ENCODE results near the gene CABP7.

The CABP7 gene

GRCh38 chr22:29726106-29726505 is 6.3 kb downstream of the CABP7 start:
- DNase-seq, result no peak

- no peak for DNase-seq
Measured at GRCh38 chr22:29726512-29727130, 6.8 kb downstream of the CABP7 start.

- DNase-seq, result no peak
Measured at GRCh38 chr22:29727131-29727523, 7.3 kb downstream of the CABP7 start.

DNA sequence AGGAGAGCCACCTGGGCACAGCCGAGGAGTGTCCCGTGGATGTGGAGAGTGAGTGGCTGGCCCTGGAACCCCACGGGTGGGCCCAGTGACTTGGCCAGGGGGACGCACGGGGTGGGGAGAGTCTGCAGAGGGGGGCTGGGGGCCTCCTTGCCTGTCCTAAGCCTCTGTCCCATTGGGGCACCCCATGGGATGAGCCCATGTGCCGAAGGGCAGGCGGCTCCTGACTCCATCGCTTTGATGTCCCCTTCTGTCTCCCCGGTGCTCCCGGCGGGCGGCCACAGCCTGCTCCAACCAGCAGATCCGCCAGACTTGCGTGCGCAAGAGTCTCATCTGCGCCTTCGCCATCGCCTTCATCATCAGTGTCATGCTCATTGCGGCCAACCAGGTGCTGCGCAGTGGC is 9.4 kb downstream of the CABP7 start:
- DNase-seq, result no peak

DNA sequence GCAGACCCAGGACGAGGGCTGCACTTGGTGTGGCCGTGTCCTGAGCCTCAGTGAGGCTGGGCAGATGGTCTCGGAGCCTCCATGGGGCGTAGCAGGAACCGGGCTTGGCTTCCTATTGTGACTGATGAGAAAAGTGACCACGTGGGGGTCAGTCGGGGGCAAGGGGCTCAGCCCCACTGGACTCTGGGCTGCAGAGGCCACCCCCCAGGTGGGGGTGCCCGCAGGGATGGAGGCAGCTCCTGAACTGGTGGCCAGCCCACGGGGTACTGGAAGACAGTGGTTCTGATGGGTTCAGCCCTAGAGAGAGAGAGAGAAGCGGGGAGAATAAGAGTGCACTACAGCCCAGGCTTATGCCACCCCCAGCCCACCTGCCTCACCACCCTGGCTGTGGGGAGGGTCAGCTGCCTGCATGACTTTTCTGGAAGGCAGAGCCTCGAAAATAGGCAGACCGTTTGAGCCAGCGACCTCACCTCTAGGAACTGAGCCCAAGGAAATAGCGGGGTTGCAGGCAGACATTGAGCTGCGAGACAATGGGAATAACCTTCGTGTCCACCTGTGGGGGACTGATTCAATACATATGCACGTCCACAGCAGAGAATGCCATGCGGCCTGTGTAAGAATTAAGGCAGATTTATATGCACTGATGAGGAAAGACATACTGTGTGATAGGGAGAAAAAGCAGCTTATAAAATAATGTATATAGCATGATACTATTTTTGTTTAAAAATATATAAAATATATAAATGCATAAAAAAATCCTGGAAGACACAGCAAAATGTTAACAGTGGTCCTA is 11.5 kb downstream of the CABP7 start:
- no peak for DNase-seq

DNA sequence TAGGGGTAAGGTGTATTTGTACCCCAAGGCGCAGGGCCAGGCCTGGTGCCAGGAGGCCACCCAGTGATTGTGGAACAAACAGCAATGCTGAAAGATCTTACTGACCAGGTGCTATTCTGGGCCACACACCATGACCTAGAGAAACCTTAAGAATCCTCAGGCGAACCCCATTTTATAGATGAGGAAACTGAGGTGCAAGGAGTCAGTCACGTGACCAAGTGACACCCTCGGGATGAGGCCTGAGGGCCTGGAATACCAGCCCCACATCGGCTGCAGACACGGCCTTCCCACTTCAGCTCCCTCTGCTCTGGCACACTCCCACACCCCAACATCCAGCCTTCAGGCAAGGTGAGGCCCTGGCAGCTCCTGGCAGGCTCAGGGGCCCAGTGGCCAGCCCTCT is 13.1 kb downstream of the CABP7 start:
- DNase-seq, result no peak

- no peak for DNase-seq
Measured at GRCh38 chr22:29733362-29734201, 13.8 kb downstream of the CABP7 start.

DNA sequence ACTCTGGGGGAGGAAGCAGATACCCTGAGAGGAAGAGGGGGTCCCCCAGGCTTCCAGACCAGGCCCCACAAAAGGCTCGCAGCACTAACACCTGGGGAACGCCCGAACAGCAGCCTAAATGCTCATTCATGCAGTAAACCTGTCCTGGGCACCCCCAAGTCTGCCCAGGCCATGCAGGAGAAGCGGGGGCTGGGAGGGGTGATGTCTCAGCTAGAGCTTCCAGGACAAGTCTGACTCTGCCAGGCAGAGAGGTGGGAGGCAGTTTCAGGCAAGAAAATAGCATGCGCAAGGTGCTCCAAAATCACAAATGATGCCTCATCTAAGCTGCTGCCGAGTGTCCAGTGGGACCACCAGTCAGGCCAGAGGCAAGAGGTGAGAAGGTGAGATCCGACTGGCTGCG is 14.6 kb downstream of the CABP7 start:
- DNase-seq, result no peak

GRCh38 chr22:29734838-29735237 is 15.0 kb downstream of the CABP7 start:
- DNase-seq, result no peak

DNA sequence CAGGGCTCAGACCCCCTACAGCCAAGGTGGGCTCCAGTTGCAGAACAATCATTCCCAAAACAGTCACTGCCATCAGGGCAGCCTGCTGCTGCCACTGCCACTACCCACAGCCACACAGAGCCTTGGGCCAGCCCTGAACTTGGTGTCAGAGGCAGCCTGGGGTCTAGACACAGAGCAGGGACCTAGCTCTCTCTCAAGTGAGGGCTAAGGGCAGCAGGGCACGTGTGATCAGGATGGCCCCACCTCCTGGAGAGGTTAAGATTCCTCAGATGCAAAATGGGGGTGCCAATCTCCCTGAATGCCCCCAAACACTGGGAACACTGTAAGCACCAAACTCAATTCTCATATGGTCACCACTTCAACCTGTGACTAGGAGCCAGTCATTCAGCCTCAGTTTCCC is 15.6 kb downstream of the CABP7 start:
- no peak for DNase-seq

DNA sequence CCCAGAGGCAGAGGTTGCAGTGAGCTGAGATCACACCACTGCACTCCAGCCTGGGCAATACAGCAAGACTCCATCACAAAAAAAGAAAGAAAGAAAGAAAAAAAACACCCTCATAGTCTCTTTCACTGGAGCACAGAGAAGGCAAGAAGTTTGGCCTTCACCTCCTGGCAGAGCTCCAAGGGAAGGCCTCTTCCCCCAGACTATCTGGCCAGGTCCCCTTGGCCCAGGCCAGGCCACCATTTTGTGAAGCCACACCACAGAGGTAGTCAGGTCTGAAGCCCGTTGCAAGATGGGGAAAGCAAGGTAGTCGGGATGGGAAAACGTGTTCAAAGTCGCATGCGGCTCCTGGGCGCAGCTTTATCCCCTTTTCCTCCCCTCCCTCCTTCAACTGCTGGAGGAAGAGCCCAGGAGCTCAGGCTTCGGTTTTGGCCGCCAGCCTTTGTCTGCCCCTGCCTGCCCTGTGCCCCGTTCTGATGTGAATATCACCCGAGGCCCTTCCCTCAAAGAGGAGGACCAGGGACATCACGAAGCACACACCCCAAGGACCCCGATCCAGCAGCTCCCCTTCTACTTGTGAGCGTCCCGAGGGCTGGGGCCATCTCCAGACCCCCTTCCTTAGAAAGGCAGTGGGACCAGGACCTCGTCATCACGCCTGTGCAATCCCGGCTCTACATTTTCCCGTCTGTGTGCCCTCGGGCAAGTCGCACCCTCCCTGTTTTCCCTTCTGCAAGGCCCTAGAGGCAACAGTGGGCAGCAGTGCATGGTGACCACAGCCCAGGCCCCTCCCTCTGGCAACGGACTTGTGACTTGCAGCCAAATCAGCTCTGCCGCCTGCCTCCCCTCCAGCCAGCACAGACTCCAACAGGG is 17.7 kb downstream of the CABP7 start:
- DNase-seq, result no peak

- DNase-seq, result no peak
Measured at GRCh38 chr22:29738118-29738815, 18.5 kb downstream of the CABP7 start.

GRCh38 chr22:29739346-29739875 is 19.6 kb downstream of the CABP7 start:
- DNase-seq, result no peak

DNA sequence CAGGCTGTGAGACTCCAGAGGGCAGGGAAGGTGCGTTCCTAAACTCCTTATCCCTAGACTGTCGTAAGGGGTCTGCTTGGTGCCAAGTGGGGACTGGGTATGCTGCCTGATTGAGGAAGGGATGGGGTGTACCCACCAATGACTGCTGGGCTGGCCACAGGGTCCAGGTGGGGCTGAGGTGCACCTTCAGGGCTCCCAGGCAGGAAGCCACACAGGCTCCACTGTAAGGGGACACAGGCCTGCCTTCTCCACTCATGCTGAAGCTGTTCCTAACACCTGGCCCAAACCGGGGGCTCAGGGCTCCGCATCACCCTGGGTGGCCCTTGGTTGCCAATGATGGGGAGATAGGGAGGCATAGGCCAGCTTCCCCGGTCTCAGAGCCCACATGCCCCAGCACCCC is 20.4 kb downstream of the CABP7 start:
- no peak for DNase-seq

DNA sequence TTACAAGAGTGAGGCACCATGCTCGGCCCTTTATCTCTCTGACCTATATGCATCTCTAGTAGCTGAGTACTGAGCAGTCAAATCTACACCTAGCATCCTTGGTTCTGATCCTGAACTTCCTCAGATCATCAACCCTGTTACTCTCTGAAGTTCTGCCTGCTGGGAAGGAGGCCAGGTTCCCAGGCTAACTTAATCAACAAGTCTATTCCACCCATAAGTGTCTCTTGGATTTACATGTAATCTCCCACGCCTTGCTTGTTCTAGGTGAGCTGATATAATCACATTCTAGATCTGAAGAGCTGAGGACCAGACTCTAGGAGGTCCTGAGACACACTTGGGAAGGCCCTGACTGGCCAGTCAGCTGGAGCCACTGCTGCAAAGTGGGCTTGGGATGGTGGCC is 22.1 kb downstream of the CABP7 start:
- DNase-seq, result no peak

DNA sequence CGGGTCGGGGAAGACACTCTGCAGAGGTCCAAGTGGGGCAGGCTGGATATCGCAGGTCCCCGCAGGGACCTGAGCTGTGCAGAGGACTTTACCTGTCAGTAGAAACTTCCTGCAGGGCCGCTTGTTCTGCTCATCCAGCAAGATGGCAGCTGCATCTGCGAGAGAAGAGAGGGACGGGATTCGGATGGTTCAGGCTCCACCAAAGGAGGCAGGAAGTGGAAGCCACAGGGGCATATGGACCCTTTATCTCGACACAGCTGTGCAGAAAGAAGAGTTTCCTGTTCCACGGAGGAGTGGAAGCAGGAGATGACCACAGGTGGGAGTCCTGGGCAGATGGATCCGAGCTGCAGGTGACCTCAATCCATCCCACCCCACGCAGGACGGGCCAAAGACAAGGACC is 22.5 kb downstream of the CABP7 start:
- DNase-seq, result no peak

- no peak for DNase-seq
Measured at GRCh38 chr22:29744902-29745301, 25.1 kb downstream of the CABP7 start.

DNA sequence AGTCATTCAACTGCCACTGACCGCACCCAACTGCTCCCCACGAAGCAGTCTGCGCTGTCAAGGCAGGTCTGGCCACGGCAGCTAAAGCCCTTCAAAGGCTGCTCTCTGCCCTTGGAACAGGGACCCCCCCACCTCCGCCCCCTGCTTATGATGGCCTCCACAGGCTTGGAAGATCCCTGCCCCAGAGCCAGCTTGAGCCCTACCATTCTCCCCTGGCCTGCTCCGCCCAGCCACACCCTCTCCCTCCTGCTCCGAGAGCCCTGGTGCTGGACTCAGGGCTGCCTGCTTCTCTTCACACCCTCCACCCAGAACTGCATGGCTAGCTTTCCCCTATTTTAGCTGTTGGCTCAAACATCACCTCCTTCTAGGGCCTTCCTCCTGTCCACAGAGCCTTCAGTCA is 28.0 kb downstream of the CABP7 start:
- no peak for DNase-seq

GRCh38 chr22:29748248-29748893 is 28.6 kb downstream of the CABP7 start:
- no peak for DNase-seq

GRCh38 chr22:29750029-29750428 is 30.2 kb downstream of the CABP7 start:
- no peak for DNase-seq

Data from CD4-positive, alpha-beta T cell treated with Interleukin-21 for 1 hour (primary cell).